Dendritic cell treated with granulocyte-macrophage colony-stimulating factor and Interleukin-4, amounts not matched to agents 40 ng/mL and 50 ng/mL, for 4 days (primary cell): ENCODE measurements around the gene DPP10.

ENCODE experiments used
- H3K27ac Mint-ChIP-seq: one replicate; pipeline ENCODE4 v1.8.0; 2022; ENCODE audit warnings: mild to moderate bottlenecking, mixed read lengths
- H3K27me3 Mint-ChIP-seq: one replicate; pipeline ENCODE4 v1.8.0; 2022; ENCODE audit warnings: mild to moderate bottlenecking, mixed read lengths
- H3K36me3 Mint-ChIP-seq: one replicate; pipeline ENCODE4 v1.8.0; 2022; ENCODE audit warnings: low read depth, mixed read lengths
- H3K4me1 Mint-ChIP-seq: one replicate; pipeline ENCODE4 v1.8.0; 2022; ENCODE audit warnings: low read depth, mixed read lengths
- H3K4me3 Mint-ChIP-seq: one replicate; pipeline ENCODE4 v1.8.0; 2022; ENCODE audit warnings: mild to moderate bottlenecking, moderate library complexity, mixed read lengths
- H3K9me3 Mint-ChIP-seq: one replicate; pipeline ENCODE4 v1.8.0; 2022; ENCODE audit warnings: mixed read lengths
- intact Hi-C: fragments of 100-400 bp; cut with micrococcal nuclease; formaldehyde crosslinking; loops from one replicate; pipeline ENCODE4 v1.15.0; 2022

Gene DPP10

GRCh38 chr2:115105966-115106365 lies 663.5 kb downstream of the DPP10 start:
- peaks cover 27% of the 10 kb centered on the region for H3K9me3 Mint-ChIP-seq

DNA sequence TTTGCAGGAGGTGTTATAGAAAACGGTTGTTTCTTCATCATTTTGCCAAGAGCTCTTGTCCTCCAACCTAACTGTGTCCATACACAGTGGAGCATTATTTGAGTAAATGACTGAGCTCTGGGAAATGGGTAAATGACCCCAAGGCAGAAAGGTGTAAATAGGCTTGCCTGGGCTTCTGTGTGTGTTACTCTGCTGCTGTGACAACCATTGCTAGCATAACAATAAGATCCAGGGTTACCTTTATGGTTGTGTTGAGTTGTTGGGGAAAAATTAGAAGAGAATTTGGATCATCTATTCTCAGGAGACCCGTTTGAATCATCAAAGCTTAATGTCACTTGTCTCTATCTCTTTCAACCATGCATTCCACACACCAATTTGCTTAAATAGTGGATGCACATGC lies 672.7 kb downstream of the DPP10 start:
- Mint-ChIP-seq H3K27me3 (no peaks in the 10 kb centered on the region), H3K4me1 (no peaks in the 10 kb centered on the region), H3K9me3 (no peaks in the 10 kb centered on the region), H3K4me3 (no peak overlapping the region), H3K36me3 (no peaks in the 10 kb centered on the region), H3K27ac (no peak overlapping the region)
- intact Hi-C loops, result no loop called here

More at GRCh38 chr2:115105966-115106365, 663.5 kb downstream of the DPP10 start:
- H3K27ac Mint-ChIP-seq, result no peak overlapping the region
- H3K27me3 Mint-ChIP-seq, result no peaks in the 10 kb centered on the region
- H3K36me3 Mint-ChIP-seq, result no peaks in the 10 kb centered on the region
- H3K4me1 Mint-ChIP-seq, result no peaks in the 10 kb centered on the region
- H3K4me3 Mint-ChIP-seq, result no peak overlapping the region
- intact Hi-C loops, result no loop called here

- no peaks in the 10 kb centered on the region for H3K9me3 Mint-ChIP-seq
- intact Hi-C loops, result no loop called here
- H3K4me1 Mint-ChIP-seq, result no peaks in the 10 kb centered on the region
- H3K27ac Mint-ChIP-seq, result no peak overlapping the region
- H3K27me3 Mint-ChIP-seq, result no peaks in the 10 kb centered on the region
- H3K36me3 Mint-ChIP-seq, result no peaks in the 10 kb centered on the region
- no peak overlapping the region for H3K4me3 Mint-ChIP-seq
These were observed 675.9 kb downstream of the DPP10 start for GRCh38 chr2:115118306-115118705.

GRCh38 chr2:115119086-115119485 lies 676.6 kb downstream of the DPP10 start:
- H3K36me3 Mint-ChIP-seq, result no peaks in the 10 kb centered on the region
- no peak overlapping the region for H3K27ac Mint-ChIP-seq
- H3K4me1 Mint-ChIP-seq, result no peaks in the 10 kb centered on the region
- no peaks in the 10 kb centered on the region for H3K9me3 Mint-ChIP-seq
- intact Hi-C loops, result no loop called here
- no peaks in the 10 kb centered on the region for H3K27me3 Mint-ChIP-seq
- no peak overlapping the region for H3K4me3 Mint-ChIP-seq

DNA sequence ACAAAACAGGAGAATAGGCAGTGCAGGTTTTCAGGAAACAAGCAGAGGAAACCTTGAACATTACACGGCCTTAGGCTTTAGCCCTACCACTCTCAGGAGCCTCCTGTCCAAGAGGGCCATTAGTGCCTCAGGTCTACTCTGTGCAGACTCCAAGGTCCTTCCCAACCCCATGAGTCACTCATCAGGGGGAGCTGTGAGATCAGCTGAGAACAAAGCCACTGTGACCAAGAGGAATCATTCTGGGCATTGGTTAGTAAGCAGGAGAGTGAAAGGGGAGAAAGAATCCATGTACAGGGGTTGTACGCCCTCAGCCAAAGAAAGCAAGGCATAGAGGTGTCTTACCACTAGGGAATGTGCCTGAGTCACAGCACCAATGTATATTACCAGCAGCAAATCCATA lies 680.3 kb downstream of the DPP10 start:
- no peaks in the 10 kb centered on the region for H3K4me1 Mint-ChIP-seq
- H3K4me3 Mint-ChIP-seq, result no peak overlapping the region
- no peaks in the 10 kb centered on the region for H3K27me3 Mint-ChIP-seq
- intact Hi-C loops, result no loop called here
- no peaks in the 10 kb centered on the region for H3K9me3 Mint-ChIP-seq
- no peaks in the 10 kb centered on the region for H3K36me3 Mint-ChIP-seq
- H3K27ac Mint-ChIP-seq, result no peak overlapping the region

GRCh38 chr2:115124817-115125216 lies 682.4 kb downstream of the DPP10 start:
- Mint-ChIP-seq H3K27ac (no peak overlapping the region), H3K27me3 (no peaks in the 10 kb centered on the region), H3K9me3 (no peaks in the 10 kb centered on the region), H3K36me3 (no peaks in the 10 kb centered on the region), H3K4me1 (no peaks in the 10 kb centered on the region), H3K4me3 (no peak overlapping the region)
- intact Hi-C loops, result no loop called here

DNA sequence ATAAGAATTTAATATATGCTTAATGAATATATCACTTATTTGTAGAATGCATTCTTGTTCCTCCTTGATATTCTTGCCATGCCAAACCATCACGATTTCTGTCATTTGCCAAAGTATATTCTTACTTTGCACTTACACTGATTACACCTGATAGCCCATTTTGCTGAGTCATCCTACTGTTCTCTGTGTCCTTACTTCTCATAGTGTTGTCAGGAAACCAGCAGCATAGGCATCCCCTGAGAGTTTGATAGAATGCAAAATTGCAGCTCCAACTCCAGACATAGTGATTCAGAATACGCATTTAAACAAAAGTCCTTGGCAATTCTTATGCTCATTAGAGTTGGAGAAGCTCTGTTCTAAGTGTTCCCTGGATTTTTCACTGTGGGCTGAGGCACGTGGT lies 687.1 kb downstream of the DPP10 start:
- no peaks in the 10 kb centered on the region for H3K36me3 Mint-ChIP-seq
- intact Hi-C loops, result no loop called here
- H3K27ac Mint-ChIP-seq, result no peak overlapping the region
- peaks cover 10% of the 10 kb centered on the region for H3K9me3 Mint-ChIP-seq
- no peaks in the 10 kb centered on the region for H3K27me3 Mint-ChIP-seq
- no peaks in the 10 kb centered on the region for H3K4me1 Mint-ChIP-seq
- no peak overlapping the region for H3K4me3 Mint-ChIP-seq

DNA sequence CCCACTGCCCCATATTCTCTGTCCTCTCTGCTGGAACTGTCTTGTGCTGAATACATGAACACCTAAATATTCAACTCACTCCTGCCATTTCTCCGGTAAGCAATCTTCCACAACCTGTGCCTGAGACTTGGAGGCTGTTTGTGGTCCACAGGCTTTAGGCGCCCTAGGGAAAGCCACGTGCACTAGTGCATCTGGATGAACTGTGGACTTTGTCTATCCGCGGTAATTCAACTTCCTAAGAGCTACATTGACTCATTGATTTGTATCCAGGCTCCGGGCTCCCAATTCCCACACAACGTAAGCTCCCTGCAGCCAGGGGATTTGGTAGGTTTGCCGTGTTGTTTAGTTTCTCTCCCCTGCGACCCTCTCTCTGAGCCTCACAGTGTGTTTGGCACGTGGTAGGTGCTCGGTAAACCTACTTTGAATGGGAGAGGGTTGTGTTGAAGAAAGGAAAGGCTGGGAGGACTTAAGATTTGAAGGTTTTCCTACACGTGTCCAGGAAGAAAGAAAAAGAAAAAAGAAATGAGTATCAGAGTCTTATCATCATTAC lies 718.2 kb downstream of the DPP10 start:
- Mint-ChIP-seq H3K4me1 (no peaks in the 10 kb centered on the region), H3K27ac (no peak overlapping the region), H3K9me3 (no peaks in the 10 kb centered on the region), H3K27me3 (peaks cover 29% of the 10 kb centered on the region), H3K4me3 (no peak overlapping the region), H3K36me3 (no peaks in the 10 kb centered on the region)
- intact Hi-C loops, result no loop called here

DNA sequence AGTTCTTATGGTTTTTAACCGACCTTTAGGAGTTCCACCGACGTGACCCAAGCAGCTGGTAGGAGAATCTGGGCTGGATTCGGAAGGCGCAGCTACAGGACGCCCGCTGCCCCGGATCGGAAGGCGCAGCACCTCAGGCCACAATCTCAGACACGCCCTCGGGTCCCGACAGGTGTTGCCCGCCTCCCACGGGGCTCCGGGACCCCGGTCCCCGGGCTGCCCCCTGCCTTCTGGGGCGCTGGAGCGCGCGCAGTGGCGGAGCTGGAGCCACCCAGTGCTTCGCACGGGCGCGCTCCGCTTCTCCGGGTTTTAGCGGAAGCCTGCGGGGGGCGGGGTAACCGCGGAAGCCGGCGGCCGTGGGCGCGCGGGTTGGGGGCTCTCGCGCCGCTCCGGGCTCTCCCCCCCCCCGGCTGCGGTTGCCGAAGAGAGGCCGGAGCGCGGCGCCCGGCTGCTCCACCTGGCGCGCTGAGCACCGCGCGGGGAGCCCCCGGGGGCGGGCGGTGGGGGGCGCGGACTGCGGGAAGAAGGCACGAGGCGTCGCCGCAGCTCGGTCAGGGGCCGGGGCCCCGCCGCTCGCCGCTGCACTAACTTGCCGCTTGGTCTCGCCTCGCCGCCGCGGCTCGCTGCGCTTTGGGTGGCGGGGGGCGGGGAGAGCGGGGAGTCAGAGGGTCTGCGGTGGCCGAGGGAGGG lies 718.8 kb downstream of the DPP10 start:
- no peak overlapping the region for H3K27ac Mint-ChIP-seq
- H3K27me3 Mint-ChIP-seq, result peaks cover 29% of the 10 kb centered on the region
- no peaks in the 10 kb centered on the region for H3K36me3 Mint-ChIP-seq
- H3K4me1 Mint-ChIP-seq, result no peaks in the 10 kb centered on the region
- no peak overlapping the region for H3K4me3 Mint-ChIP-seq
- H3K9me3 Mint-ChIP-seq, result no peaks in the 10 kb centered on the region
- intact Hi-C loops, result no loop called here

DNA sequence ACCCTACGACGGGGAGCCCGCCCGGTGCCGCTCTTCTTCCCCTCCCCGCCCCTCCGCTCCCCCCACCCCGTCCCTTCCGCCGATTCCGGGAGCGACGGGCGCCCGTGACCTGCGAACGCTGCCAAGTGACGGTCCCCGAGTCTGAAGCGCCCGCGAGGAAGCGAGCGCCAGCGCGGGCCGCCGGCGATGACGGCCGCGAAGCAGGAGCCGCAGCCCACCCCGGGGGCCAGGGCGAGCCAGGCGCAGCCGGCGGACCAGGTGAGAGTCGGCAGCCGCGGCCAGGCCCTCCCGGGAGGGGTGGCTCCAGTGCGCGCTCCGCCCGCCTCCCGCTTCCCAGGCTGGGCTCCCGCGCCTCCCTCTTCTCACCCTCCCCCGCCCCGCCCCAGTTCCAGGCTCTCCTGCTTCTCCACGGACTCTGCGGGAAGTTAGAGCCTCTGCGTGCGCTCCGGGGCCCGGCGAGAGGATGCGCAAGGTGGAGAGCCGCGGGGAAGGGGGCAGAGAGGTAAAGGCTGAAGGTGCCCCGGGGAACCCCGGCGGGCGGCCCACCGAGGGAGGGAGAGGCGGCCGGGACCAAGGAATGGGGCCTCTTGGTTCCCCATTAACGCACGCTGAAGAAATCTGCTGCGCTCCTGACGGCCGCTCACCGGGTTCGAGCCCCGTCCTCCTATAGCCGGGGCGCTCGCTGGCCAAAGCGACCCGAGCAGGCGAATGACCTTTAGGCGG lies 719.5 kb downstream of the DPP10 start:
- no peak overlapping the region for H3K27ac Mint-ChIP-seq
- H3K4me3 Mint-ChIP-seq, result no peak overlapping the region
- peaks cover 29% of the 10 kb centered on the region for H3K27me3 Mint-ChIP-seq
- H3K4me1 Mint-ChIP-seq, result no peaks in the 10 kb centered on the region
- no peaks in the 10 kb centered on the region for H3K36me3 Mint-ChIP-seq
- intact Hi-C loops, result no loop called here
- no peaks in the 10 kb centered on the region for H3K9me3 Mint-ChIP-seq

DNA sequence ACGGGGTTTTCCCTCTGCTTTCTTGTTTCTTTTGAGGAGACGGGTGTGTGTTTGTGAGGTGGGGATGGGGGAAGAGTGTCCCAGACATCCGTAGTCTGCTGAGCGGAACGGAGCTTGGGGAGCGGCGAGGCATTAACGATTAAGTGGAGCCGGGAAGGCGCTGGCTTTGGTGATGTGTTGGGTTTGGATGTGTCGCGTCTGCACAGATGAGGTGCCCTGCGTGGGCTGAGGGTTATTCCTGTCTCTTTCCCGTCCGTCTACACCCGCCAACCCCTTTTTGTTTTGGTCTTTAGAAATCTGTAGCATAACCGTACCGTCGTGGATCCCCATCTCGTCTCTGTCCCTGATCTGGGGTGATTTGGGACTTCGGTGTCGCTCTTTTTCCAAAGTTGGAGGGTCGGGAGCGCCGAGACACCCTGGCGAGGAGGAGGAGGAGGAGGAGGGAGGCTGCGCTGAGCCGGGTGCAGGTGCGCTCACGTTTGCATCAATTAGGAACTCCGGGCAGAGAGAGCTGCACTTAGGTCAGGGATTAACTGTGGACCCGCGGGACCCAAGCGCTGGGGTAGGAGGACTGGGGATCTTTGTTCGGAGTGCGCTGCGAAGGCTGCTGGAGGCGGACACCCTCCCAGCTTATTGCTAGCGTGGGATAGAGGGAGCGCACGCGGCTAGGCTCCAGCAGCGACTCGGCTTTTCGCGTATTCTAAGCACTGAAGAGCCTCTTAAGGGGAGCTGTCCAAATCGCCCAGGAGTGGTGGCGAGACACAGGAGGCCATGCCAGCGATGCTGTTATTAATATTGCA lies 720.3 kb downstream of the DPP10 start:
- Mint-ChIP-seq H3K4me1 (no peaks in the 10 kb centered on the region), H3K27me3 (peaks cover 29% of the 10 kb centered on the region), H3K4me3 (no peak overlapping the region), H3K36me3 (no peaks in the 10 kb centered on the region), H3K9me3 (no peaks in the 10 kb centered on the region), H3K27ac (no peak overlapping the region)
- intact Hi-C loops, result no loop called here

- H3K4me3 Mint-ChIP-seq, result no peak overlapping the region
- H3K4me1 Mint-ChIP-seq, result no peaks in the 10 kb centered on the region
- H3K9me3 Mint-ChIP-seq, result no peaks in the 10 kb centered on the region
- H3K27ac Mint-ChIP-seq, result no peak overlapping the region
- peaks cover 29% of the 10 kb centered on the region for H3K27me3 Mint-ChIP-seq
- H3K36me3 Mint-ChIP-seq, result no peaks in the 10 kb centered on the region
- intact Hi-C loops, result no loop called here
These were observed 721.1 kb downstream of the DPP10 start for GRCh38 chr2:115163572-115163971.

DNA sequence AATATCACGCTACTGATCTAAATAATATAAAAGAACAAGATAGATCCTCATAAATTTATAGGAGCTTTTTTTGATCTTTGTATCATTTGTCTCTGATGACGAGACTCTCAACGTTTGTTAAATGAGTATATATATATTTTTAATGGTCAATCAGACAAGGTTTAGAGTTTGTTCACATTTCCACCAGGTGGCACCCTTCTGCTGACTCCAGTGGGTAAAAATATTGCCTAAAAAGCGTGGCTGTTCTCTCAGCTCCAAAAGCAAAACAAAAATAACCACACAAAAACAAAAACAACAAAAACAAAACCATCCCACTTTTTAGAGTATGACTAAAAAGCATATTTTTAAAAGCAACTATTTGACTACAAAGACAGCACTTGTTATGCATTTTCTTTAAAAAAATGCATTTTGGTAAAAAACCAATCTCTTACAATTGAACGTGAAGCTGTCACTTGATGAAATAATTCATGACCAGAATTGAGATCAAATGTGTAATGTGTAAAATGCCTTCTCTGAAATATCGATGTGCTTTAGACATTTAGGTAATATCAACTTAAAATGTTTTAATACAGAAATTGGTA lies 723.2 kb downstream of the DPP10 start:
- Mint-ChIP-seq H3K4me1 (no peaks in the 10 kb centered on the region), H3K4me3 (no peak overlapping the region), H3K27ac (no peak overlapping the region), H3K27me3 (peaks cover 23% of the 10 kb centered on the region), H3K9me3 (no peaks in the 10 kb centered on the region), H3K36me3 (no peaks in the 10 kb centered on the region)
- intact Hi-C loops, result no loop called here

DNA sequence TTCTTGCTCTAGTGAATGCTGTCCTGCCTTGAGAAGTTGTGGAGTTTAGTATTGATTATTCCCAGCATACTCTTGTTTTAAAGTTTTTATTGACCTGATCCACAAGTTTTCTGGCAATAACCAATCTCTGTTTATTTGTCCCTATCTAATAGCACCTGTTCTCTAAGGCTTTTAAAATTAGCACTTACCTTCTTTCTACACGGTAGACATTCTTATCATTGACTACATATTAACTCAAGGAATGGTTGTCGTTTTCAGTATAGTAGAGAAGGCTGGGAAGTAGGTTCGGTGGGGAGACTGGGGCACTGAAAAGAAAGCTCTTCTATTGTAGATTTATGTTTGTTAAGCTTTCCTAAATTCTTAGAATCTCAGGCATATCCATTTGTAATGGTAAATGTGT lies 726.0 kb downstream of the DPP10 start:
- H3K9me3 Mint-ChIP-seq, result no peaks in the 10 kb centered on the region
- no peak overlapping the region for H3K4me3 Mint-ChIP-seq
- no peaks in the 10 kb centered on the region for H3K36me3 Mint-ChIP-seq
- intact Hi-C loops, result no loop called here
- peaks cover 3% of the 10 kb centered on the region for H3K27me3 Mint-ChIP-seq
- H3K4me1 Mint-ChIP-seq, result no peaks in the 10 kb centered on the region
- H3K27ac Mint-ChIP-seq, result no peak overlapping the region
